Measurements from ENCODE around the gene RPL13.

DNA sequence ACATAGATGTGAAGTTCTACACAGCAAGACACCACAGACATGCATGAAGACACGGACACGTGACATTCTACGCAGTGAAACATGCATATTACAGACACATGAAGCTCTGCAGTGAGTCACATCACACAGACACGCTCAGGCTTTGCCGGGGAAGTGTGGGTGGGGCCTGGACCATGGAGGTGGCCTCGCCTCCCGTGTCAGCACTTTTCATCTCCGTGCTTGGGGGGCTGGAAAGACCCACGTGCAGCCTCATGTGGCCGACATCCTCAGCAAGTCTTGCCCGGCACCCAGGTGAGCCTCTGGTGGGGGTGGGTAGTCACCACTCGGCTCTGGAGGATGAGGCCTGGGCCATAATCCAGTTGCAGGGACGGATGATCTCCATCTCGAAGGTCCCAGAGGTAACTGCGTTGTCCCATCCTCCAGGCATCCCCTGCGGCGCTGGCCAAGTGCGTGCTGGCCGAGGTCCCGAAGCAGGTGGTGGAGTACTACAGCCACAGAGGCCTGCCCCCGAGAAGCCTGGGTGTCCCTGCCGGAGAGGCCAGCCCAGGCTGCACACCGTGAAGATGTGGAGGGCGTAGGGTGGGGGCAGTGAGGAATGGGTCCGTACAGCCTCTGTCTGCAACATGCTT lies 35.7 kb downstream of the RPL13 start:
- no peak for TF ChIP-seq POLR2A (IDR thresholded peaks at IDR 0.05)
- TF ChIP-seq, protein P1, sequence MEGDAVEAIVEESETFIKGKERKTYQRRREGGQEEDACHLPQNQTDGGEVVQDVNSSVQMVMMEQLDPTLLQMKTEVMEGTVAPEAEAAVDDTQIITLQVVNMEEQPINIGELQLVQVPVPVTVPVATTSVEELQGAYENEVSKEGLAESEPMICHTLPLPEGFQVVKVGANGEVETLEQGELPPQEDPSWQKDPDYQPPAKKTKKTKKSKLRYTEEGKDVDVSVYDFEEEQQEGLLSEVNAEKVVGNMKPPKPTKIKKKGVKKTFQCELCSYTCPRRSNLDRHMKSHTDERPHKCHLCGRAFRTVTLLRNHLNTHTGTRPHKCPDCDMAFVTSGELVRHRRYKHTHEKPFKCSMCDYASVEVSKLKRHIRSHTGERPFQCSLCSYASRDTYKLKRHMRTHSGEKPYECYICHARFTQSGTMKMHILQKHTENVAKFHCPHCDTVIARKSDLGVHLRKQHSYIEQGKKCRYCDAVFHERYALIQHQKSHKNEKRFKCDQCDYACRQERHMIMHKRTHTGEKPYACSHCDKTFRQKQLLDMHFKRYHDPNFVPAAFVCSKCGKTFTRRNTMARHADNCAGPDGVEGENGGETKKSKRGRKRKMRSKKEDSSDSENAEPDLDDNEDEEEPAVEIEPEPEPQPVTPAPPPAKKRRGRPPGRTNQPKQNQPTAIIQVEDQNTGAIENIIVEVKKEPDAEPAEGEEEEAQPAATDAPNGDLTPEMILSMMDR (IDR thresholded peaks at IDR 0.05) = no peak
- no peak for TF ChIP-seq POLR2AphosphoS5 (IDR thresholded peaks at IDR 0.05)

All from upper lobe of left lung (tissue), 4 donors.